GM18858 (cell line): ENCODE measurements around the gene UMOD.

ENCODE experiments used
- ATAC-seq: cut with Tn5 transposase; IDR thresholded peaks from one replicate; pipeline ENCODE4 v1.9.1; 2021; ENCODE audit not compliant: unreplicated experiment

UMOD gene

GRCh38 chr16:20352615-20353014, at the start of gene UMOD:
UMOD (minus strand) TSS chr16:20352715; CDS start chr16:20350737, 1,978 bp downstream.
- no peak for ATAC-seq

- no peak for ATAC-seq
Observed at GRCh38 chr16:20401475-20402016, 49.0 kb upstream of the UMOD start.

GRCh38 chr16:20401066-20401465, 48.6 kb upstream of the UMOD start:
- no peak for ATAC-seq

GRCh38 chr16:20399185-20399584, 46.7 kb upstream of the UMOD start:
- no peak for ATAC-seq

- no peak for ATAC-seq
Observed at GRCh38 chr16:20398603-20399002, 46.1 kb upstream of the UMOD start.

- ATAC-seq: no peak
Observed at GRCh38 chr16:20397468-20398074, 45.1 kb upstream of the UMOD start.

- no peak for ATAC-seq
Observed at GRCh38 chr16:20396846-20397467, 44.4 kb upstream of the UMOD start.

- no peak for ATAC-seq
Observed at GRCh38 chr16:20395946-20396345, 43.4 kb upstream of the UMOD start.

GRCh38 chr16:20393801-20394577, 41.5 kb upstream of the UMOD start:
- no peak for ATAC-seq

- ATAC-seq: no peak
Observed at GRCh38 chr16:20391045-20391444, 38.5 kb upstream of the UMOD start.

GRCh38 chr16:20388854-20389253, 36.3 kb upstream of the UMOD start:
- no peak for ATAC-seq

- ATAC-seq: no peak
Observed at GRCh38 chr16:20387978-20388377, 35.5 kb upstream of the UMOD start.

- ATAC-seq: no peak
Observed at GRCh38 chr16:20385844-20386832, 33.6 kb upstream of the UMOD start.

GRCh38 chr16:20383106-20384029, 30.9 kb upstream of the UMOD start:
- no peak for ATAC-seq

- ATAC-seq: no peak
Observed at GRCh38 chr16:20382202-20382948, 29.9 kb upstream of the UMOD start.

GRCh38 chr16:20380782-20381181, 28.3 kb upstream of the UMOD start:
- ATAC-seq: no peak

- no peak for ATAC-seq
Observed at GRCh38 chr16:20377181-20377580, 24.7 kb upstream of the UMOD start.

GRCh38 chr16:20372701-20373100, 20.2 kb upstream of the UMOD start:
- no peak for ATAC-seq
